Measurements from ENCODE around the gene TMEM263. TPM values are rescaled to one million over a fixed set of nuclear protein-coding genes. Genes with fewer than 3 reads are reported as not detected.
"Not testable (repeated sequence)": the region's sequence is repeated elsewhere in the genome, so short reads cannot be mapped to it uniquely, and the experiment has no call there.

Gene TMEM263
- total RNA-seq, 1 donor from 2014 or later: 26.5 TPM

- ATAC-seq (no peak), DNase-seq (no peak)
- intact Hi-C loops (cut with DNase I): no loop called here
- Histone ChIP-seq H3K27me3 (ENCODE audit: low read depth) (no peaks in the 10 kb centered on the region), H3K4me1 (peaks cover 27% of the 10 kb centered on the region), H3K27ac (peak overlapping the region; percentile 90), H3K36me3 (peaks cover 5% of the 10 kb centered on the region), H3K9me3 (no peaks in the 10 kb centered on the region), H3K4me3 (peak overlapping the region; percentile 81)
- TF ChIP-seq CTCF (IDR thresholded peaks at IDR 0.05): no peak
Measured at GRCh38 chr12:106986135-106986534, 30.4 kb downstream of the TMEM263 start.

- DNase-seq (peak; percentile 93), ATAC-seq (peak; percentile 99)
- Histone ChIP-seq H3K27me3 (ENCODE audit: low read depth) (no peaks in the 10 kb centered on the region), H3K9me3 (no peaks in the 10 kb centered on the region), H3K36me3 (peaks cover 5% of the 10 kb centered on the region), H3K4me1 (peaks cover 27% of the 10 kb centered on the region), H3K4me3 (peak within 1 kb of the TSS; percentile 81), H3K27ac (peak within 1 kb of the TSS; percentile 90)
- intact Hi-C loops (cut with DNase I): no loop called here
- peak; percentile 24 for TF ChIP-seq CTCF (IDR thresholded peaks at IDR 0.05)
Measured at GRCh38 chr12:106986625-106987389, 31.1 kb downstream of the TMEM263 start, which contains the start of gene MTERF2. TSS of gene MTERF2 (minus strand) at chr12:106987146. CDS start at chr12:106978714, 8,432 bp downstream.

- H3K27me3 ChIP-seq (ENCODE audit: low read depth): no peaks in the 10 kb centered on the region
- DNase-seq: no peak
- peak in 1 of 2 donors; percentile 18 for ATAC-seq
- no peak overlapping the region for H3K27ac ChIP-seq
- no peak overlapping the region for H3K4me3 ChIP-seq
- H3K36me3 ChIP-seq: peaks cover 5% of the 10 kb centered on the region
- intact Hi-C loops (cut with DNase I): no loop called here
- no peak for TF ChIP-seq CTCF (IDR thresholded peaks at IDR 0.05)
- peaks cover 27% of the 10 kb centered on the region for H3K4me1 ChIP-seq
- no peaks in the 10 kb centered on the region for H3K9me3 ChIP-seq
Measured at GRCh38 chr12:106987846-106988245, 32.1 kb downstream of the TMEM263 start.

- no peak for TF ChIP-seq CTCF (IDR thresholded peaks at IDR 0.05)
- H3K27ac ChIP-seq: peak overlapping the region; percentile 63
- DNase-seq (no peak), ATAC-seq (peak; percentile 68 to 92)
- peaks cover 6% of the 10 kb centered on the region for H3K4me1 ChIP-seq
- H3K4me3 ChIP-seq: no peak overlapping the region
- H3K27me3 ChIP-seq (ENCODE audit: low read depth): no peaks in the 10 kb centered on the region
- intact Hi-C loops (cut with DNase I): no loop called here
- H3K36me3 ChIP-seq: peaks cover 25% of the 10 kb centered on the region
- H3K9me3 ChIP-seq: no peaks in the 10 kb centered on the region
Measured at GRCh38 chr12:106994579-106995220, 39.0 kb downstream of the TMEM263 start.

GRCh38 chr12:106996102-106996501 is 40.4 kb downstream of the TMEM263 start:
- DNase-seq; H3K27me3 ChIP-seq (ENCODE audit: low read depth); H3K27ac ChIP-seq; intact Hi-C loops (cut with DNase I); H3K4me1 ChIP-seq; H3K9me3 ChIP-seq; H3K4me3 ChIP-seq; ATAC-seq: not testable (repeated sequence)
- peaks cover 37% of the 10 kb centered on the region for H3K36me3 ChIP-seq

- Histone ChIP-seq H3K9me3 (no peaks in the 10 kb centered on the region), H3K4me1 (peaks cover 6% of the 10 kb centered on the region), H3K27ac (no peak overlapping the region), H3K36me3 (peaks cover 45% of the 10 kb centered on the region), H3K27me3 (ENCODE audit: low read depth) (no peaks in the 10 kb centered on the region), H3K4me3 (no peak overlapping the region)
- intact Hi-C loops (cut with DNase I): no loop called here
- no peak for DNase-seq
- no peak for TF ChIP-seq CTCF (IDR thresholded peaks at IDR 0.05)
- no peak for ATAC-seq
Measured at GRCh38 chr12:106997916-106998315, 42.2 kb downstream of the TMEM263 start.
